ENCODE measurements around the gene ACE2. TPM values are rescaled to one million over a fixed set of nuclear protein-coding genes. Genes with fewer than 3 reads are reported as not detected.

The ACE2 gene
- total and polyA plus RNA-seq, 7 donors, result 0.19 to 13.5 (median 0.54) TPM

- Histone ChIP-seq H3K9me3 (no peaks in the 10 kb centered on the region), H3K27me3 (ENCODE audit: insufficient read depth in 3 of 3, low read length in 2 of 3) (peaks cover 0 to 48% (median 0%) of the 10 kb centered on the region in 3 donors), H3K27ac (no peak overlapping the region), H3K36me3 (ENCODE audit: insufficient read depth in 1 of 2, low read depth in 1 of 2) (no peaks in the 10 kb centered on the region), H3K4me3 (no peak overlapping the region), H3K4me1 (no peaks in the 10 kb centered on the region)
- DNase-seq, result no peak
- WGBS, 3 donors, result 97 to 100% (median 100%) methylated on average over 1 of the region's 1 CpG
- intact Hi-C loops (cut with DNase I), result no loop called here
- no peak for TF ChIP-seq CTCF (IDR thresholded peaks at IDR 0.05)
- ATAC-seq, result no peak
Observed at GRCh38 chrX:15644560-15644872, 43.8 kb upstream of the ACE2 start.

GRCh38 chrX:15643786-15644559, 43.2 kb upstream of the ACE2 start:
- H3K4me1 ChIP-seq, result no peaks in the 10 kb centered on the region
- DNase-seq (no peak), ATAC-seq (no peak)
- no peaks in the 10 kb centered on the region for H3K36me3 ChIP-seq (ENCODE audit: insufficient read depth in 1 of 2, low read depth in 1 of 2)
- intact Hi-C loops (cut with DNase I), result no loop called here
- peaks cover 0 to 48% (median 0%) of the 10 kb centered on the region in 3 donors for H3K27me3 ChIP-seq (ENCODE audit: insufficient read depth in 3 of 3, low read length in 2 of 3)
- no peak overlapping the region for H3K27ac ChIP-seq
- no peak for TF ChIP-seq CTCF (IDR thresholded peaks at IDR 0.05)
- H3K9me3 ChIP-seq, result no peaks in the 10 kb centered on the region
- 79 to 91% (median 90%) methylated on average over 7 of the region's 7 CpGs for WGBS, 3 donors
- H3K4me3 ChIP-seq, result no peak overlapping the region

- no peak for DNase-seq
- Histone ChIP-seq H3K4me3 (no peak overlapping the region), H3K27ac (no peak overlapping the region), H3K27me3 (ENCODE audit: insufficient read depth in 3 of 3, low read length in 2 of 3) (peaks cover 0 to 17% (median 0%) of the 10 kb centered on the region in 3 donors), H3K4me1 (no peaks in the 10 kb centered on the region), H3K9me3 (no peaks in the 10 kb centered on the region), H3K36me3 (ENCODE audit: insufficient read depth in 1 of 2, low read depth in 1 of 2) (no peaks in the 10 kb centered on the region)
- intact Hi-C loops (cut with DNase I), result no loop called here
- no peak for ATAC-seq
- TF ChIP-seq CTCF (IDR thresholded peaks at IDR 0.05), result no peak
Observed at GRCh38 chrX:15631637-15632036, 30.9 kb upstream of the ACE2 start.

- Histone ChIP-seq H3K36me3 (ENCODE audit: insufficient read depth in 1 of 2, low read depth in 1 of 2) (no peaks in the 10 kb centered on the region), H3K4me1 (no peaks in the 10 kb centered on the region), H3K4me3 (no peak overlapping the region), H3K27me3 (ENCODE audit: insufficient read depth in 3 of 3, low read length in 2 of 3) (peaks cover 0 to 23% (median 0%) of the 10 kb centered on the region in 3 donors), H3K9me3 (no peaks in the 10 kb centered on the region), H3K27ac (no peak overlapping the region)
- no peak for ATAC-seq
- DNase-seq, result no peak
- intact Hi-C loops (cut with DNase I), result no loop called here
- no peak for TF ChIP-seq CTCF (IDR thresholded peaks at IDR 0.05)
- WGBS, 3 donors, result 60 to 74% (median 67%) methylated on average over 1 of the region's 1 CpG
Observed at GRCh38 chrX:15623054-15623453, 22.3 kb upstream of the ACE2 start.
